Measurements from ENCODE around the gene EGFL6. TPM values are rescaled to one million over a fixed set of nuclear protein-coding genes. Genes with fewer than 3 reads are reported as not detected.

The EGFL6 gene
- total RNA-seq, 1 experiment from 2014 or later, result 0.96 TPM

DNA sequence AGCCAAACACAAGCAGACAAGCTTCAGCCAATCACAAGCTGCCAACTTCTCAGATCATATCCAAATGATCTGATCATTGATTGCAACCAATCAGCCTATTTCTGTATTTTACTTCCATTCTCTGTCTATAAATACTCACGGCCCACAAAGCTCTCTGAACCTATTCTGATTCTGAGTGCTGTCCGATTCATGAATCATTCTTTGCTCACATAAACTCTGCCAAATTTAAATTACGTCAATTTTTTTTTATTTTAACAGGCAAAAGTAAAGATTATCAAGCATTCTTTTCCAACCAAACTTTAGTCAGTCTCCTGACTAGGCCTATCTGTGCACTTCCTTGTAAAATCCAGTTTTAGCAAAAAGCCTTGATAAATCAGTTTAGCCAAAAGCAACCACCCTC lies 81.7 kb downstream of the EGFL6 start (continued):
- TF ChIP-seq GRHL2 (CRISPR knock-in tag; IDR thresholded peaks at IDR 0.05; ENCODE audit: insufficient replicate concordance, severe bottlenecking) (no peak), TP53 (CRISPR knock-in tag; IDR thresholded peaks at IDR 0.05) (no peak), IRF2 (CRISPR knock-in tag; IDR thresholded peaks at IDR 0.05; ENCODE audit: borderline replicate concordance, low read depth) (no peak)

DNA sequence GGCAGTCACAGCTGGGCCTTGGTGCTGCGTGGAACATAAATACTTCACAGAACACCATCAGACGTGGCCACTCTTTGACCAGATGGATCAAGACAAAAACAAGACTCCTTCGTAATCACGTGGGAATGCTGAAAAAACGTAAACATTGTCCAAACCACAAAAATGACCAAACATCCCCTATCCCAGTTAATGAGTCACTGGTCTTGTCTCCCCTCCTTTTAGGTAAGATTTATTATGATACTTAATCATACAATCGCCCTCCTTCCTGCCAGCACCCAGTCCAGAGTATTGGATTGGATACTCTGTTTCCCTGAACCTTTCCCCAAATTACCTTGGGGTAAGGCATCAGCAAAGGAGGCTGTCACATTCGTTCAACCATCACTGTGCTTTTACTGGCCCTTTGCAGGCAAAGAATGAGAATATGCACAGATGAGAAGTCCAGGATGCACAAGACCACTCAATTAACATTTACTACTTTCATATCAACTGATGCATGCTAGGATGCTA lies 82.9 kb downstream of the EGFL6 start:
- no peak overlapping the region for H3K27ac Mint-ChIP-seq
- CTCF ChIA-PET, result interaction anchor here (0.9 kb wide), 1 partner anchor 705 kb away, joined by 3 read pairs; no protein-coding TSS in a partner anchor

DNA sequence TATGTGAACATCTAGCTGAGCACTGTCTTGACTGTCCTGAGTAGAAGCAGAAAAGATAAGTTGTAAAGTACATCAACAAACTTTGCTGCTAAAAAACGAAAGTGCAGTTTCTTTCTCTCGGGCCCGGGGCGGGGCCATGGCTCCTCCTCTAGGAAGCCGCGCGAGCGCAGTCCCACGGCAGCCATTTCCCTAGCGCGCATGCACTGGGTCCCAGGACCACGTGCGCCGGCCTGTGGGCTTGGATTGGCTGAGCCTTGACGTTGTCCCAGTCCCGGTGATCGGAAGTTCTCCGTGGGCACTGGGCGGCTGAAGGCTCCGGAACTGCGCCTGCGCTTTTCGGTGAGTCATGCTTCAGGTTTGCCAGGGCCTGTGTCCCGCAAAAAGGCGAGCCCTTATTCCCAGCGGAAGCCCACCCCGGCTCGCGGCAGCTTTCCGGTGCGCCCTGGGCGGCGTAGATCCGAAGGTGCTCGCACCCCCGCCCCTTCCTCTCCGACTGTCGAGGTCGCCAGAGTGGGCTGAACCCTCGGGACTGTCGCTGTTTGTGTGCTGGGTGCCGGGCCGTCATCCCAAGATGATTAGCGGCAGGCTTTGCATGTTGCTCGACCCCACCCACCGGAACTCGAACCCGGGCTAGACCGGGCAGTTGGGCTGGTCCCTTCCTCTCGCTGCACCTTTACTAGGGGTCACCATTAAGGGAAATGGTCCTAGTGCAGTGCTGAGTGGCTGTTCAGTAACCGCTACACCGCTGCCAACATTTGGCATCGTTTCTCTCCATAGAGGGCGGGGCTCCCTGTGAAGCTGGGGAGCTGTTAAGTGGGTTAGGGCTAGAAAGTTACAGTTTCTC lies 83.7 kb downstream of the EGFL6 start, which contains the start of gene TCEANC:
Gene TCEANC (plus strand): TSS at position 292 of the 844 bp plus-strand sequence. CDS start 9,368 bp downstream, outside the sequence.
- TF ChIP-seq NFATC4 (CRISPR knock-in tag; IDR thresholded peaks at IDR 0.05) (no peak), FOXK1 (CRISPR knock-in tag; IDR thresholded peaks at IDR 0.05) (peak; percentile 64), NFYB (CRISPR knock-in tag; conservative IDR thresholded peaks at IDR 0.05; ENCODE audit: low read depth) (peak; percentile 82), FOXJ3 (CRISPR knock-in tag; IDR thresholded peaks at IDR 0.05; ENCODE audit: borderline replicate concordance) (no peak), GRHL2 (CRISPR knock-in tag; IDR thresholded peaks at IDR 0.05; ENCODE audit: insufficient replicate concordance, severe bottlenecking) (no peak), NFE2L1 (CRISPR knock-in tag; IDR thresholded peaks at IDR 0.05) (peak; percentile 73), CREM (CRISPR knock-in tag; IDR thresholded peaks at IDR 0.05) (0 out of 2 replicates have a peak, but pooled peaks have one; percentile 21), FOXP1 (CRISPR knock-in tag; IDR thresholded peaks at IDR 0.05; ENCODE audit: borderline replicate concordance) (peak; percentile 61; the same call in 1 of the 2 replicates), SP1 (CRISPR knock-in tag; conservative IDR thresholded peaks at IDR 0.05) (peak; percentile 44; the same call in 1 of the 2 replicates), CREB1 (CRISPR knock-in tag; IDR thresholded peaks at IDR 0.05) (no peak)
- TF ChIP-seq, protein P1, sequence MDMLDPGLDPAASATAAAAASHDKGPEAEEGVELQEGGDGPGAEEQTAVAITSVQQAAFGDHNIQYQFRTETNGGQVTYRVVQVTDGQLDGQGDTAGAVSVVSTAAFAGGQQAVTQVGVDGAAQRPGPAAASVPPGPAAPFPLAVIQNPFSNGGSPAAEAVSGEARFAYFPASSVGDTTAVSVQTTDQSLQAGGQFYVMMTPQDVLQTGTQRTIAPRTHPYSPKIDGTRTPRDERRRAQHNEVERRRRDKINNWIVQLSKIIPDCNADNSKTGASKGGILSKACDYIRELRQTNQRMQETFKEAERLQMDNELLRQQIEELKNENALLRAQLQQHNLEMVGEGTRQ (CRISPR knock-in tag; IDR thresholded peaks at IDR 0.05), result peak; percentile 95
- TF ChIP-seq, protein P2, sequence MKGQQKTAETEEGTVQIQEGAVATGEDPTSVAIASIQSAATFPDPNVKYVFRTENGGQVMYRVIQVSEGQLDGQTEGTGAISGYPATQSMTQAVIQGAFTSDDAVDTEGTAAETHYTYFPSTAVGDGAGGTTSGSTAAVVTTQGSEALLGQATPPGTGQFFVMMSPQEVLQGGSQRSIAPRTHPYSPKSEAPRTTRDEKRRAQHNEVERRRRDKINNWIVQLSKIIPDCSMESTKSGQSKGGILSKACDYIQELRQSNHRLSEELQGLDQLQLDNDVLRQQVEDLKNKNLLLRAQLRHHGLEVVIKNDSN (CRISPR knock-in tag; IDR thresholded peaks at IDR 0.05), result peak; percentile 95
- TF ChIP-seq, protein P3, sequence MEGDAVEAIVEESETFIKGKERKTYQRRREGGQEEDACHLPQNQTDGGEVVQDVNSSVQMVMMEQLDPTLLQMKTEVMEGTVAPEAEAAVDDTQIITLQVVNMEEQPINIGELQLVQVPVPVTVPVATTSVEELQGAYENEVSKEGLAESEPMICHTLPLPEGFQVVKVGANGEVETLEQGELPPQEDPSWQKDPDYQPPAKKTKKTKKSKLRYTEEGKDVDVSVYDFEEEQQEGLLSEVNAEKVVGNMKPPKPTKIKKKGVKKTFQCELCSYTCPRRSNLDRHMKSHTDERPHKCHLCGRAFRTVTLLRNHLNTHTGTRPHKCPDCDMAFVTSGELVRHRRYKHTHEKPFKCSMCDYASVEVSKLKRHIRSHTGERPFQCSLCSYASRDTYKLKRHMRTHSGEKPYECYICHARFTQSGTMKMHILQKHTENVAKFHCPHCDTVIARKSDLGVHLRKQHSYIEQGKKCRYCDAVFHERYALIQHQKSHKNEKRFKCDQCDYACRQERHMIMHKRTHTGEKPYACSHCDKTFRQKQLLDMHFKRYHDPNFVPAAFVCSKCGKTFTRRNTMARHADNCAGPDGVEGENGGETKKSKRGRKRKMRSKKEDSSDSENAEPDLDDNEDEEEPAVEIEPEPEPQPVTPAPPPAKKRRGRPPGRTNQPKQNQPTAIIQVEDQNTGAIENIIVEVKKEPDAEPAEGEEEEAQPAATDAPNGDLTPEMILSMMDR (IDR thresholded peaks at IDR 0.05), result no peak
- TF ChIP-seq, protein P4, sequence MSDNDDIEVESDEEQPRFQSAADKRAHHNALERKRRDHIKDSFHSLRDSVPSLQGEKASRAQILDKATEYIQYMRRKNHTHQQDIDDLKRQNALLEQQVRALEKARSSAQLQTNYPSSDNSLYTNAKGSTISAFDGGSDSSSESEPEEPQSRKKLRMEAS (CRISPR knock-in tag; IDR thresholded peaks at IDR 0.05), result peak; percentile 69; the same call in 1 of the 2 replicates
- peak within 1 kb of the TSS; percentile 57 for H3K27ac Mint-ChIP-seq
- no peaks in the 10 kb centered on the region for H3K36me3 Mint-ChIP-seq
- peak; percentile 84 for DNase-seq (ENCODE audit: low spot score)
- H3K4me1 Mint-ChIP-seq, result no peaks in the 10 kb centered on the region
- ATAC-seq, result peak; percentile 94
- ChIA-PET CTCF (interaction anchor here (0.6 to 0.9 kb wide), 2 partner anchors 39 to 706 kb away, joined by 3 read pairs; no protein-coding TSS in a partner anchor), POLR2A (interaction anchor here (0.6 kb wide), 1 partner anchor 61 kb away, joined by 6 read pairs; no protein-coding TSS in a partner anchor)
- peak within 1 kb of the TSS; percentile 77 for H3K4me3 Mint-ChIP-seq
- H3K27me3 Mint-ChIP-seq (ENCODE audit: low read depth), result no peaks in the 10 kb centered on the region
- H3K9me3 Mint-ChIP-seq, result no peaks in the 10 kb centered on the region

More for the DNA sequence above, 82.9 kb downstream of the EGFL6 start:
- H3K4me3 Mint-ChIP-seq, result peak overlapping the region; percentile 77
- ATAC-seq (no peak), DNase-seq (ENCODE audit: low spot score) (no peak)
- H3K36me3 Mint-ChIP-seq, result no peaks in the 10 kb centered on the region
- TF ChIP-seq ZBTB21 (CRISPR knock-in tag; IDR thresholded peaks at IDR 0.05; ENCODE audit: borderline replicate concordance) (no peak), FOXP1 (CRISPR knock-in tag; IDR thresholded peaks at IDR 0.05; ENCODE audit: borderline replicate concordance) (no peak), RELA (CRISPR knock-in tag; IDR thresholded peaks at IDR 0.05; ENCODE audit: borderline replicate concordance) (no peak), TP53 (CRISPR knock-in tag; IDR thresholded peaks at IDR 0.05) (no peak), GTF2I (CRISPR knock-in tag; conservative IDR thresholded peaks at IDR 0.05) (no peak), RORB (CRISPR knock-in tag; IDR thresholded peaks at IDR 0.05) (no peak), ZNF423 (CRISPR knock-in tag; IDR thresholded peaks at IDR 0.05) (no peak), EMX1 (CRISPR knock-in tag; IDR thresholded peaks at IDR 0.05) (no peak), PRRX2 (CRISPR knock-in tag; IDR thresholded peaks at IDR 0.05) (no peak)
- TF ChIP-seq, protein P4 (CRISPR knock-in tag; IDR thresholded peaks at IDR 0.05), result no peak
- POLR2A ChIA-PET, result interaction anchor here (0.6 kb wide), 1 partner anchor 62 kb away, joined by 6 read pairs; no protein-coding TSS in a partner anchor
- no peaks in the 10 kb centered on the region for H3K4me1 Mint-ChIP-seq
- H3K27me3 Mint-ChIP-seq (ENCODE audit: low read depth), result no peaks in the 10 kb centered on the region
- no peaks in the 10 kb centered on the region for H3K9me3 Mint-ChIP-seq
